Suprapubic skin (tissue), 4 donors: ENCODE data around the gene EYA2. TPM values are rescaled to one million over a fixed set of nuclear protein-coding genes. Genes with fewer than 3 reads are reported as not detected.

Experiments
- DNase-seq, 2 donors: peaks; one replicate each; pipeline ENCODE4 v3.0.0-alpha.2; 2019; ENCODE audit warnings: low spot score in 2 of 2
- H3K27ac ChIP-seq: fragments of 200-600 bp; sonication (generic); one replicate; pipeline ENCODE4 v1.5.1; 2019
- H3K27me3 ChIP-seq: fragments of 200-600 bp; sonication (generic); one replicate; pipeline ENCODE4 v1.5.1; 2019
- H3K36me3 ChIP-seq: fragments of 200-600 bp; sonication (generic); one replicate; pipeline ENCODE4 v1.5.1; 2019
- H3K4me1 ChIP-seq: fragments of 200-600 bp; sonication (generic); one replicate; pipeline ENCODE4 v1.5.1; 2019
- H3K4me3 ChIP-seq: fragments of 200-600 bp; sonication (generic); one replicate; pipeline ENCODE4 v1.5.1; 2019; ENCODE audit warnings: mild to moderate bottlenecking
- H3K9me3 ChIP-seq: fragments of 200-600 bp; sonication (generic); one replicate; pipeline ENCODE4 v1.5.1; 2019
- CTCF ChIP-seq, 2 donors: fragments of 200-600 bp in 1 of 2; fragments of 450-650 bp in 1 of 2; sonication (generic) in 1 of 2; IDR thresholded peaks; one replicate each; pipeline ENCODE4 v1.5.1; 2016 to 2019; ENCODE audit warnings: antibody characterized with exemption in 2 of 2, mild to moderate bottlenecking in 1 of 2, moderate library complexity in 1 of 2
- EP300 ChIP-seq: sonication (generic); formaldehyde crosslinking; IDR thresholded peaks from one replicate; pipeline ENCODE4 v1.6.1; 2017; ENCODE audit warnings: antibody characterized with exemption
- POLR2A ChIP-seq, 2 donors: fragments of 450-650 bp; IDR thresholded peaks; one replicate each; pipeline ENCODE4 v1.6.1; 2017; ENCODE audit warnings: antibody characterized with exemption in 2 of 2, mild to moderate bottlenecking in 2 of 2, moderate library complexity in 2 of 2
- POLR2AphosphoS5 ChIP-seq, 3 donors: sonication (generic); formaldehyde crosslinking; IDR thresholded peaks; one replicate each; pipeline ENCODE4 v1.6.1; 2017; ENCODE audit warnings: antibody characterized with exemption in 3 of 3
- WGBS: methylation state at CpG from one replicate; pipeline ENCODE4 v1.1.5; 2018; 5-methylcytosine and 5-hydroxymethylcytosine counted together
- total RNA-seq, 4 donors: library from RNA; depleted of rRNA; stranded (reverse); fragments of >200 nt; gene quantifications; one replicate each; pipeline ENCODE4 v1.1.0, GENCODE V29; 2016

EYA2 gene
- total RNA-seq, 4 donors from 2014 or later: 2.3 to 4.0 (median 3.3) TPM

GRCh38 chr20:46938434-46938833 is 43.8 kb downstream of the EYA2 start:
- Histone ChIP-seq H3K27ac (no peak overlapping the region), H3K36me3 (no peaks in the 10 kb centered on the region), H3K27me3 (no peaks in the 10 kb centered on the region), H3K4me3 (no peak overlapping the region), H3K9me3 (no peaks in the 10 kb centered on the region), H3K4me1 (no peaks in the 10 kb centered on the region)
- no peak for DNase-seq
- WGBS: 80% methylated on average over 1 of the region's 1 CpG
- TF ChIP-seq POLR2A (IDR thresholded peaks at IDR 0.05) (no peak), EP300 (no peak), POLR2AphosphoS5 (IDR thresholded peaks at IDR 0.05) (no peak), CTCF (IDR thresholded peaks at IDR 0.05) (no peak)

- 43% methylated on average over 3 of the region's 3 CpGs for WGBS
Measured at GRCh38 chr20:46939031-46939965, 44.7 kb downstream of the EYA2 start.

GRCh38 chr20:46940616-46941015 is 46.0 kb downstream of the EYA2 start:
- Histone ChIP-seq H3K4me3 (no peak overlapping the region), H3K9me3 (no peaks in the 10 kb centered on the region), H3K27ac (no peak overlapping the region), H3K4me1 (no peaks in the 10 kb centered on the region), H3K27me3 (no peaks in the 10 kb centered on the region), H3K36me3 (no peaks in the 10 kb centered on the region)
- no peak for TF ChIP-seq POLR2A (IDR thresholded peaks at IDR 0.05)
- no peak for TF ChIP-seq CTCF (IDR thresholded peaks at IDR 0.05)
- DNase-seq: no peak
- WGBS: 77% methylated on average over 5 of the region's 10 CpGs

More at GRCh38 chr20:46939031-46939965, 44.7 kb downstream of the EYA2 start:
- no peaks in the 10 kb centered on the region for H3K9me3 ChIP-seq
- H3K27ac ChIP-seq: no peak overlapping the region
- H3K4me1 ChIP-seq: no peaks in the 10 kb centered on the region
- H3K4me3 ChIP-seq: no peak overlapping the region
- DNase-seq: no peak
- H3K36me3 ChIP-seq: no peaks in the 10 kb centered on the region
- H3K27me3 ChIP-seq: no peaks in the 10 kb centered on the region
- TF ChIP-seq EP300 (no peak), POLR2AphosphoS5 (IDR thresholded peaks at IDR 0.05) (no peak), CTCF (IDR thresholded peaks at IDR 0.05) (no peak), POLR2A (IDR thresholded peaks at IDR 0.05) (no peak)

GRCh38 chr20:46941404-46941803 is 46.8 kb downstream of the EYA2 start:
- TF ChIP-seq EP300: no peak
- no peak for TF ChIP-seq CTCF (IDR thresholded peaks at IDR 0.05)
- no peak for TF ChIP-seq POLR2AphosphoS5 (IDR thresholded peaks at IDR 0.05)
- no peak for TF ChIP-seq POLR2A (IDR thresholded peaks at IDR 0.05)
- Histone ChIP-seq H3K4me1 (no peaks in the 10 kb centered on the region), H3K27ac (no peak overlapping the region), H3K4me3 (no peak overlapping the region), H3K9me3 (no peaks in the 10 kb centered on the region), H3K36me3 (no peaks in the 10 kb centered on the region), H3K27me3 (no peaks in the 10 kb centered on the region)
- DNase-seq: no peak
- WGBS: 100% methylated on average over 2 of the region's 2 CpGs

GRCh38 chr20:46943861-46944591 is 49.4 kb downstream of the EYA2 start:
- TF ChIP-seq EP300: no peak
- no peak for TF ChIP-seq POLR2A (IDR thresholded peaks at IDR 0.05)
- no peak for TF ChIP-seq POLR2AphosphoS5 (IDR thresholded peaks at IDR 0.05)
- TF ChIP-seq CTCF (IDR thresholded peaks at IDR 0.05): no peak
- Histone ChIP-seq H3K4me1 (no peaks in the 10 kb centered on the region), H3K27ac (no peak overlapping the region), H3K36me3 (no peaks in the 10 kb centered on the region), H3K9me3 (no peaks in the 10 kb centered on the region), H3K27me3 (no peaks in the 10 kb centered on the region), H3K4me3 (no peak overlapping the region)
- no peak for DNase-seq
- WGBS: 92% methylated on average over 10 of the region's 11 CpGs
